ENCODE measurements around the gene MLLT1.

- TF ChIP-seq EP300 (IDR thresholded peaks at IDR 0.05): no peak
- no peak for TF ChIP-seq POLR2AphosphoS5 (IDR thresholded peaks at IDR 0.05)
- no peak for TF ChIP-seq CTCF (IDR thresholded peaks at IDR 0.05)
These were observed 65.8 kb downstream of the MLLT1 start for GRCh38 chr19:6213696-6214641.

Measured in stomach (tissue), 4 donors.